ENCODE measurements around the gene APH1B. TPM values are rescaled to one million over a fixed set of nuclear protein-coding genes. Genes with fewer than 3 reads are reported as not detected.

APH1B gene
- total and polyA plus RNA-seq, 4 donors = 2.0 to 10.6 (median 4.6) TPM

DNA sequence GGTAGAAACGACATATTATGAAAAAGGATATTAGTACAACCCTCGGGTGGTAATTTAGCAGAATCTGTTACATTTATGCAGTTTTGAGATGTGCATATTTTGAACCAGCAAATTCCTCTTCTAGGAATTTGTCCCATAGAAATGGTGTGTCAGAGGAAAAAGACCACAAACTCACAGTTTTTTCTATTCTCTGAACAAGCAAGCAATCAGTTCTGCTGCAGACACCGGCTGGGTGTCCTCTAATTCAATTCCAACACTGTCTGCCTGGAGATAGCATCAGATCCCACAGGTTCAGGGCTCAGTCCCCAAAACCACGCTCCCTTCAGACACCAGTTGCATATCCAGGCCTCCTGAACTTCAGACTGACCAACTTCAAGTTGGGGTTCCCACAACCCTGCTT is 36.4 kb downstream of the APH1B start:
- Histone ChIP-seq H3K36me3 (ENCODE audit: control insufficient read depth in 4 of 4, insufficient read depth in 3 of 4, low read depth in 1 of 4, low read length in 3 of 4) (no peaks in the 10 kb centered on the region), H3K9me3 (ENCODE audit: control insufficient read depth in 4 of 4, low read length in 3 of 4) (no peaks in the 10 kb centered on the region), H3K27ac (ENCODE audit: low read depth in 1 of 2, low read length in 2 of 2) (no peak overlapping the region), H3K4me3 (ENCODE audit: low read depth in 1 of 3, low read length in 3 of 3) (no peak overlapping the region), H3K4me1 (ENCODE audit: control insufficient read depth in 4 of 4, insufficient read depth in 4 of 4, low read length in 3 of 4) (peaks cover 0 to 4% (median 0%) of the 10 kb centered on the region in 4 donors), H3K9ac (ENCODE audit: low read depth in 1 of 2, low read length in 2 of 2) (no peak overlapping the region), H3K27me3 (ENCODE audit: control insufficient read depth in 4 of 4, insufficient read depth in 4 of 4, low read length in 3 of 4) (no peaks in the 10 kb centered on the region)
- TF ChIP-seq FOXA2 (IDR thresholded peaks at IDR 0.05) (no peak), ZBTB33 (IDR thresholded peaks at IDR 0.05) (no peak), NR2F2 (IDR thresholded peaks at IDR 0.05) (no peak), GABPA (IDR thresholded peaks at IDR 0.05 in 1 of 2, conservative IDR thresholded peaks at IDR 0.05 in 1 of 2) (no peak), RXRA (IDR thresholded peaks at IDR 0.05) (no peak), FOXA1 (IDR thresholded peaks at IDR 0.05) (no peak), RAD21 (IDR thresholded peaks at IDR 0.05) (no peak), YY1 (IDR thresholded peaks at IDR 0.05) (no peak), HNF4G (IDR thresholded peaks at IDR 0.05) (no peak), SP1 (IDR thresholded peaks at IDR 0.05) (no peak), TAF1 (conservative IDR thresholded peaks at IDR 0.05) (no peak), JUND (IDR thresholded peaks at IDR 0.05) (no peak), HNF4A (conservative IDR thresholded peaks at IDR 0.05) (no peak), EGR1 (IDR thresholded peaks at IDR 0.05; ENCODE audit: low read depth in 2 of 2) (no peak)
- TF ChIP-seq, protein P1, sequence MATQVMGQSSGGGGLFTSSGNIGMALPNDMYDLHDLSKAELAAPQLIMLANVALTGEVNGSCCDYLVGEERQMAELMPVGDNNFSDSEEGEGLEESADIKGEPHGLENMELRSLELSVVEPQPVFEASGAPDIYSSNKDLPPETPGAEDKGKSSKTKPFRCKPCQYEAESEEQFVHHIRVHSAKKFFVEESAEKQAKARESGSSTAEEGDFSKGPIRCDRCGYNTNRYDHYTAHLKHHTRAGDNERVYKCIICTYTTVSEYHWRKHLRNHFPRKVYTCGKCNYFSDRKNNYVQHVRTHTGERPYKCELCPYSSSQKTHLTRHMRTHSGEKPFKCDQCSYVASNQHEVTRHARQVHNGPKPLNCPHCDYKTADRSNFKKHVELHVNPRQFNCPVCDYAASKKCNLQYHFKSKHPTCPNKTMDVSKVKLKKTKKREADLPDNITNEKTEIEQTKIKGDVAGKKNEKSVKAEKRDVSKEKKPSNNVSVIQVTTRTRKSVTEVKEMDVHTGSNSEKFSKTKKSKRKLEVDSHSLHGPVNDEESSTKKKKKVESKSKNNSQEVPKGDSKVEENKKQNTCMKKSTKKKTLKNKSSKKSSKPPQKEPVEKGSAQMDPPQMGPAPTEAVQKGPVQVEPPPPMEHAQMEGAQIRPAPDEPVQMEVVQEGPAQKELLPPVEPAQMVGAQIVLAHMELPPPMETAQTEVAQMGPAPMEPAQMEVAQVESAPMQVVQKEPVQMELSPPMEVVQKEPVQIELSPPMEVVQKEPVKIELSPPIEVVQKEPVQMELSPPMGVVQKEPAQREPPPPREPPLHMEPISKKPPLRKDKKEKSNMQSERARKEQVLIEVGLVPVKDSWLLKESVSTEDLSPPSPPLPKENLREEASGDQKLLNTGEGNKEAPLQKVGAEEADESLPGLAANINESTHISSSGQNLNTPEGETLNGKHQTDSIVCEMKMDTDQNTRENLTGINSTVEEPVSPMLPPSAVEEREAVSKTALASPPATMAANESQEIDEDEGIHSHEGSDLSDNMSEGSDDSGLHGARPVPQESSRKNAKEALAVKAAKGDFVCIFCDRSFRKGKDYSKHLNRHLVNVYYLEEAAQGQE (IDR thresholded peaks at IDR 0.05) = no peak
- TF ChIP-seq, protein P2, sequence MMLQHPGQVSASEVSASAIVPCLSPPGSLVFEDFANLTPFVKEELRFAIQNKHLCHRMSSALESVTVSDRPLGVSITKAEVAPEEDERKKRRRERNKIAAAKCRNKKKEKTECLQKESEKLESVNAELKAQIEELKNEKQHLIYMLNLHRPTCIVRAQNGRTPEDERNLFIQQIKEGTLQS (IDR thresholded peaks at IDR 0.05) = no peak
- TF ChIP-seq, protein P3, sequence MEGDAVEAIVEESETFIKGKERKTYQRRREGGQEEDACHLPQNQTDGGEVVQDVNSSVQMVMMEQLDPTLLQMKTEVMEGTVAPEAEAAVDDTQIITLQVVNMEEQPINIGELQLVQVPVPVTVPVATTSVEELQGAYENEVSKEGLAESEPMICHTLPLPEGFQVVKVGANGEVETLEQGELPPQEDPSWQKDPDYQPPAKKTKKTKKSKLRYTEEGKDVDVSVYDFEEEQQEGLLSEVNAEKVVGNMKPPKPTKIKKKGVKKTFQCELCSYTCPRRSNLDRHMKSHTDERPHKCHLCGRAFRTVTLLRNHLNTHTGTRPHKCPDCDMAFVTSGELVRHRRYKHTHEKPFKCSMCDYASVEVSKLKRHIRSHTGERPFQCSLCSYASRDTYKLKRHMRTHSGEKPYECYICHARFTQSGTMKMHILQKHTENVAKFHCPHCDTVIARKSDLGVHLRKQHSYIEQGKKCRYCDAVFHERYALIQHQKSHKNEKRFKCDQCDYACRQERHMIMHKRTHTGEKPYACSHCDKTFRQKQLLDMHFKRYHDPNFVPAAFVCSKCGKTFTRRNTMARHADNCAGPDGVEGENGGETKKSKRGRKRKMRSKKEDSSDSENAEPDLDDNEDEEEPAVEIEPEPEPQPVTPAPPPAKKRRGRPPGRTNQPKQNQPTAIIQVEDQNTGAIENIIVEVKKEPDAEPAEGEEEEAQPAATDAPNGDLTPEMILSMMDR (IDR thresholded peaks at IDR 0.05; ENCODE audit: low read depth, low read length, missing input control) = no peak
- no peak for DNase-seq (ENCODE audit: low spot score)
- 95% methylated on average over 4 of the region's 4 CpGs for WGBS

- no peak for DNase-seq (ENCODE audit: low spot score)
- Histone ChIP-seq H3K4me3 (ENCODE audit: low read depth in 1 of 3, low read length in 3 of 3) (no peak overlapping the region), H3K4me1 (ENCODE audit: control insufficient read depth in 4 of 4, insufficient read depth in 4 of 4, low read length in 3 of 4) (peaks cover 0 to 4% (median 0%) of the 10 kb centered on the region in 4 donors), H3K27ac (ENCODE audit: low read depth in 1 of 2, low read length in 2 of 2) (no peak overlapping the region), H3K27me3 (ENCODE audit: control insufficient read depth in 4 of 4, insufficient read depth in 4 of 4, low read length in 3 of 4) (no peaks in the 10 kb centered on the region), H3K9me3 (ENCODE audit: control insufficient read depth in 4 of 4, low read length in 3 of 4) (no peaks in the 10 kb centered on the region), H3K9ac (ENCODE audit: low read depth in 1 of 2, low read length in 2 of 2) (no peak overlapping the region), H3K36me3 (ENCODE audit: control insufficient read depth in 4 of 4, insufficient read depth in 3 of 4, low read depth in 1 of 4, low read length in 3 of 4) (no peaks in the 10 kb centered on the region)
- 75% methylated on average over 2 of the region's 2 CpGs for WGBS
- TF ChIP-seq GABPA (IDR thresholded peaks at IDR 0.05 in 1 of 2, conservative IDR thresholded peaks at IDR 0.05 in 1 of 2) = no peak
These were observed 37.0 kb downstream of the APH1B start for GRCh38 chr15:63314409-63314808.
